GM18517 (cell line): ENCODE data around the gene SERTAD3.
A peak's percentile ranks its signal among the peaks of the same experiment; 100 is the strongest.
"Not testable (repeated sequence)": the region's sequence is repeated elsewhere in the genome, so short reads cannot be mapped to it uniquely, and the experiment has no call there.

Source experiments
- ATAC-seq: cut with Tn5 transposase; IDR thresholded peaks from one replicate; pipeline ENCODE4 v1.9.1; 2021; ENCODE audit warnings: mild to moderate bottlenecking, moderate library complexity; ENCODE audit not compliant: unreplicated experiment

SERTAD3 gene

GRCh38 chr19:40458597-40458974 lies 14.5 kb upstream of the SERTAD3 start:
- ATAC-seq = no peak

- no peak for ATAC-seq
These were observed 13.9 kb upstream of the SERTAD3 start for GRCh38 chr19:40457953-40458596.

- ATAC-seq = no peak
These were observed 12.9 kb upstream of the SERTAD3 start for GRCh38 chr19:40457048-40457447.

DNA sequence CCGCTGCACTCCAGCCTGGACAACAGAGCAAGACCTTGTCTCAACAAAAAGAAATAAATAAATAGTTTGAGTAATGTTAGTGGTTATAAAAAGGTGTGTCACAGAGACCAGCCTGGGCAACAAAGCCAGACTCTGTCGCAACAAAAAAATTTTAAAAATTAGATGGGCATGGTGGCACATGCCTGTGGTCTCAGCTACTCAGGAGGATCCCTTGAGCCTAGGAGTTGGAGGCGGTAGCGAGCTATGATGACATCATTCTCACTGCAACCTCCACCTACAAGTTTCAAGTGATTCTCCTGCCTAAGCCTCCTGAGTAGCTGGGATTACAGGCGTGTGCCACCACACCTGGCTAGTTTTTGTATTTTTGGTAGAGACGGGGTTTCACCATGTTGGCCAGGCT lies 9.8 kb upstream of the SERTAD3 start:
- ATAC-seq = not testable (repeated sequence)

DNA sequence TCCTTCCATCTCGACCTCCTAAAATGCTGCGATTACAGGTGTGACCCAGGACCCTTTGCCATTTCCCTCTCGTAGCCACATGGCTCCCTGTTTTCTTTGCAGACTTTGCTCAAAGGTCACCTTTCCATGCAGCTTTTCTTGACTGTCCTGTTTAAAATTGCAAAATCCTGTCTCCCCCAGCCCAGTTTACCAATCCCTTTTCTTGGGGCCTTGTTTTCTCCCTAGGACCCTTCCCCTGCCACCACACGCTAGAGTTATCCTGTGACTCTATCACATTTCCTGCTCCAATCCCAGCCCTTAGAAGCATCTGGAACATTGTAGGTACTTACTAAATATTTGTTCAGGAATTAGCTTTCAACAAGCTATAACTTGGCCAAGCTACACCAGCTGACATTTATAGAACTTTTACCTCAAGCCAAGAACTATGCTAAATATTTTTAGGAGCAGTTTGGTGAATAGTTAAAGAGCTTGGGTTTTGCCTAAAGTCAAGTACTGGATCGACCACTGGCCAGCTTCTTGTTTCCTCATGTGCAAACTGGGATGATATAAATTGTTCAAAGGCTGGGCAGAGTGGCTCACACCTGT lies 9.1 kb upstream of the SERTAD3 start:
- ATAC-seq = no peak

- ATAC-seq = no peak
These were observed 7.9 kb upstream of the SERTAD3 start for GRCh38 chr19:40452016-40452415.

DNA sequence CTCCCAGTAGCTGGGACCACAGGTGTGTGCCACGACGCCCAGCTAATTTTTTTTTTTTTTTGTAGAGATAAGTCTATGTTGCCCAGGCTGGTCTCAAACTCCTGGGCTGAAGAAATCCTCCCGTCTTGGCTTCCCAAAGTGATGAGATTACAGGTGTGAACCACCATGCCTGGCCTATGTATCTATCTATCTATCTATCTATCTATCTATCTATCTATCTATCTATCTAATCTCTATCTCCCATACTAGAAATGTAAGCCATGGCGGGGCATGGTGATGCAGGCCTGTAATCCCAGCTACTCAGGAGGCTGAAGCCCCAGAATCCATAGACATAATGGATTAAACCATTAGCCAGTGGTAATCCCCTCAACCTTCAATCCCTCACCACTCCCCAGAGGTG lies 6.5 kb upstream of the SERTAD3 start:
- ATAC-seq = no peak

DNA sequence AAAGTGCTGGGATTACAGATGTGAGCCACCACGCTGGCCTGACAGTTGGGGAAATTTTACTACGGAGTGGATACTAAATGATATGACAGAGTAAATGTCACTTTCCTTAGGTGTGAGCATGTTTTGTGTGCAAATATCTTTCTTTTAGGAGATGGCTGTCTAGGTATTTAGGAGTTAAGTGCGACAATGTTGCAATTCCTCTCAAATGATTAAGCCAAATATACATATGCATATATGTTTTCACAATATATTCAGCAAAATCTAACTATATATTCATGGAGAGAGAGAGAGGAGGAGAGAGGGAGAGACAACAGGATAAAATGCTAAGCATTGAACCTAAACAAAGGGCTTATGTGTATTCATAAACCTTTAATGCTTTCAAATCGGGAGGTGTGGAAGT lies 5.4 kb upstream of the SERTAD3 start:
- no peak for ATAC-seq

DNA sequence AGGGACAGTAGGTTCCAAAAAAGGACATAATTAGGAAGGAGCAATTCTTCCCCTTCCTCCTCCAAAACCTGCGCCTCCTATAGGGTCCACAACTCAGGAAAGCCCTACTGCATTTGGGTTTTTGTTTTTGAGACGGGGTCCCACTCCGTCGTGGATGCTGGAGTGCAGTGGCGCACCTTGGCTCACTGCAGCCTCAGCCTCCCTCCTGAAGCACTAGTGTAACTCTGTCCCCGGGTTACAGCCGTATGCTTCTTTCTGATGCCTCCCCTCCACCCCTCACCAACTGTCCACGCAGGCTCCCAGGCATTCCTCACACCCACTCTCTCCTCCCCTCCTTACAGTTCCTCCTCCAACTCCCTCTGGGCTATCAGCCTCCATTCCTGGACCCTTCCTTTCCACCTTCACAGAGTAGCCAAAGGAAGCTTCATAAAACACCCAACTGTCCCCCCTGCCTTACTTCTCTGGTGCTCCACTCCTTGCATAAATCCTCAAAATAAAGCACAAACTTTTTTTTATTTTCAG lies 2.2 kb upstream of the SERTAD3 start:
- no peak for ATAC-seq

DNA sequence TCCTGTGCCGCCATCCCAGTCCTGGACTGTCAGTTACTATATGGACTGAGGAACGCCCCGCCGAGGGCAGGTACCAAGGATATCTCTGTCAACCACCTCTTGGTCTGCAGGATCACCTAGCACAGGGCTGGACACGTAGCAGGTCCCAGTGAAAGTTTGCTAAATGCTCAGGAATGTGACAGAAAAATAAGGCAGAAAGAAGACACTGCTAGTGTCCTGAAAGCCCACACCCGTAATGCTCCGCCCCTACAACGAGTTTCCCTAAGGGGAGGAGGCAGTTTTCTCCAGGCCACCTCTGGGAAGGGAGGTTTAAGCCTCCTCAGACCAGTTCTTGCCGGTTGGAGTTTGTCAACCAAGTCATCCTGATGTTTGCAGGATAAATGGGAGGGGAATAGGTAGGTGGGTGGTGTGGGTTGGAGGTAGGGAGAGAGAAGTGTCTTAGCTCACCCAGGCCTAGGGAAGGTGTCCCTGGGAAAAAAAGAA lies 1.7 kb upstream of the SERTAD3 start:
- ATAC-seq = no peak

DNA sequence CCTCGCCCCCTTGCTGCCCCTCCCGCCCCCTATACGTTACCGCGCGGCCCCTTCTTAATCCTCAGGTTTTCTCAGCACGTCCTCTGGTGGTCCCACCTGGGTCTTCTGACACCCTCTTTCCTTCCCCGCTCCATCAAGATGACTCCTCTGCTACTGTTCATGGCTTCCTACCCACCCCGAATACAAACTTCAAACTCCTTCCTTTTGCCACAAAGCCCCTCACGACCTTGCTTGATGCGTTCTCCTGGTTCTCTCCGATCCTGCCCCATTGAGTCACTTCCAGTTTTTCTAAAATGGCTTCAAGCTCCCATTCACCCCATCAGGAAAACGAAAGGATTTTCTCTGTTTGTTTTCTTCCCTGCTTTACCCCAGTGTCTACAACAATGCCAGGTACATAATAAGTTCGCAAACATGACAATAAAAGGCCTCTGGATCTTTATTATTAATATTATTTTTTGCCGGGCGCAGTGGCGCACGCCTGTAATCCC lies 734 bp upstream of the SERTAD3 start:
- no peak for ATAC-seq

DNA sequence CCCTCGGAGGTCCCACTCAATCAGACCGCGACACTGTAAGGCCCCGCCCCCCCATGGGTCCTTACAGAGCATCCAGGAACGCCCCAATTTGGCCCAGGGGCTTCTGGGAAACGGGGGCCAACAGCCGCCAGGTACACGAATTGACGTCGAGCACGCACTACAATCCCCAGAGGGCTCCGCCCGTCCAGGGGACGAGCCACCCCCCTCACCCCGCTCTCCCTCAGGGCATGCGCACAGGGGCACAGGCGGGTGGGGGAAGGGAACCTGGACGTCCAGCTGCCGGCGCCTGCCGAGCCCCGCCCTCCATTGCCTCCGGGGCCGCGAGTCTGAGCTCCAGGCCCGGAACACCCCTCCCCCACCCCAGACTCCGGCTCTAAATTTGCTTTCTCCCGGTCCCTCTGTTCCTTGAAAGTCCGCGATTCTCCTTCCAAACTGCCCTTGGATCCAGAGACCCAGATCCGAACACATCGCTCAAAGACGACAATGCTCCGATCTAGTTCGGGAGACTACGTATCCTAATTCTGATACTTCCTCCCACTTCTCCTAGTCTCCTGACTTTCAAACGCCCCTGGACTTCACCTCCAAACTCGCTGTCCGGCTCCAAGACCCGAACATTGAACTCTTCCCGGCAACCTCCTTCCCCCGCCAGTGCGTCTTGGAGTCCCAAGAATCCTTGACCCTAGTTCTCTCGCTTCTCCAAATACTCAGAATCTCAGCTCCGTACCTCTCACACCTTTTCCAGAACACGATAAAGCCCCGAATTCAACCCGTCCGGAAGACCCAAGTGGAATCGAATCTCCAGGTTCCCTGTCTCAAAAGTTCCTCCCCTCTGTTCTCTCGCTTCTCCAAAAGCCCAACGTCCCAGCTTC lies 770 bp downstream of the SERTAD3 start:
- peak; percentile 68 for ATAC-seq

- no peak for ATAC-seq
These were observed 1.6 kb downstream of the SERTAD3 start for GRCh38 chr19:40442328-40443130.

DNA sequence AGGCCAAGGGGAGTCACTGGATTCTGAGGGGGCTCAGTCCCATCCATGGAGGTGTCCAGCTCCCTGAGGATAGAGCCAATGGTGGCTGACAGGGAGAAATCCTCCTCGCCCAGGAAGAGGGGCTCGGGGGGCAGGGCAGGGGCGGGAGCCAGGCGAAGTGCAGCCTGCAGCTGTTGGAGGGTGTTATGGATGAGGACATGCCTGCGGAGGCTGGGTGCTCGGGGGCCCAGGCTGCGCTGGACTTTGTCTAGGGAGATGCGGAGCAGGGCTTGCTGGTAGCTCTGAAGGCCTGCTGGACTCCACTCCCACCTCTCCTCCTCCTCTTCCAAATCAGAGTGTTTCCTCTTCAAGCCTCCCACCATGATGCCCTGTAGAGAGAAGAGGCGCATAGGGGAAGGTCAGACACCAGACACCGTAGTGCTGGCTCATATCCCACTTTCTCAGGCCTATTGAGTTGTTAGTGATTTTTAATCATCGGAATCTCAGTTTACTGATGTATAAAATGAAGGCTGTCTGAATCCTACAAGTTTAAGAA lies 2.3 kb downstream of the SERTAD3 start:
- ATAC-seq = no peak

- ATAC-seq = no peak
These were observed 5.9 kb downstream of the SERTAD3 start for GRCh38 chr19:40438284-40438683.

DNA sequence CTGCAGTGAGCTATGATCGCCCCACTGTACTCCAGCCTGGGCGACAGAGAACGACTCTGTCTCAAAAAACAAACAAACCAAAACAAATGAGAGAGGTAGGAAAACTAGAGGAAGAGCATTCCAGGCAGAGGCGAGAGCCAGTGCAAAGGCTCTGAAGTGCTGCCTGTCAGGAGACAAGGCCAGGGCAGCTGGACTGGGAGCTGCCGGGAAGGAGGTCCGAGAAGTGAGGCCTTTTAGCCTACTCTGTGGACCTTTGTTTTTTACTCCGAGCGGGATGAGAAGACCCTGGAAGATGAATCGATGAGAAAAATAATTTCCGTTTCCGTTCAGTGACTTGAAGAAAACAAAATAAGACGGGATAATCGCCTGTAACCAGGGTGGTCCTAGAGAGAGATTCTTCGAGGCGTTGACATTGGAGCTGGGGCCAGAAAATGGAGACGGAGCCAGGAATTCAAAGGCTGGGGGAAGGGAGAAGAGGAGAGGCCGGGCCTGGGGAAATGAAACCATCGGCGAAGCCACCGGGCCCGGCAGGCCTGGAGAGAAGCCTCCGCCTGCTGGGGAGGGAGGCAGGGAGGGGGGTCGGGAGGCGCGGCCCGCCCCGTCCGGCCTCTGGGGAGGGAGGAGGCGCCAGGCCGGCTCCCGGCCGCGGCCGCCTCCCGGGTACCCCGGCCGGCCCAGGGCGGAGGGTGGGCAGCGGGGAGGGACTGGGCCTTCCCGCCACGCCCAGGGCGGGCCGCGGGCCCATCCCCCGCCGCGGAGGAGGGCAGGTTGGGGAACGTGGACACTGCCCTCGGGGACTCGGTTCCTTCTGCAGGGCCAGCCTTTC lies 10.5 kb downstream of the SERTAD3 start:
- ATAC-seq = no peak

DNA sequence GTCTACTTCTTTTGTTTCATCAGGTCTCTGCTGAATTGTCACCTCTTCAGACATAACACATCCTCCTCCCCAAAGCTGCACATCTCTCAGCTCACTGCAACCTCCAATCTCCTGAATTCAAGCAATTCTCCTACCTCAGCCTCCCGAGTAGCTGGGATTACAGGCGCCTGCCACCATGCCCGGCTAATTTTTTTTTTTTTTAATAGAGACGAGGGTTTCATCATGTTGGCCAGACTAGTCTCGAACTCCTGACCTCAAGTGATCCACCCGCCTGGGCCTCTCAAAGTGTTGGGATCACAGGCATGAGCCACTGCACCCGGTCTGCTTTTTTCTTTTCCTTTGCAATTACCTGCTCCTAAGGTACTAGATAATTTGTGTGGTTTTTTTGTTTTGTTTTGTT lies 11.4 kb downstream of the SERTAD3 start:
- ATAC-seq = not testable (repeated sequence)

DNA sequence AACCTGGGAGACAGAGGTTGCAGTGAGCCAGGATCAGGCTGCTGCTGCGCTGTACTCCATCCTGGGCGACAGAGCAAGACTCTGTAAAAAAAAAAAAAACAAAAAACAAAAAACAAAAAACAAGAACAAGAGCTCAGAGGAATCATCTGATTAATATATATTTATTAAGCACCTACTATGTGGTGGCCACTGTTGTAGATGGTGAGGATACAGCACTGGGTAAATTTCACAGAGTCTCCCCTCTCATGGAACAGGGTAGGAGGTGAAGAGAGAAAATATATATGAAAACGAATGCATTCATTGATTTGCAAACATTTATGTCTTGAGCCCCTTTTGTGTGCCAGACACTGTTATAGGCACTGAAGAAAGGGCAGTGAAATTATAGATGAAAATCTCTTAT lies 12.4 kb downstream of the SERTAD3 start:
- no peak for ATAC-seq

DNA sequence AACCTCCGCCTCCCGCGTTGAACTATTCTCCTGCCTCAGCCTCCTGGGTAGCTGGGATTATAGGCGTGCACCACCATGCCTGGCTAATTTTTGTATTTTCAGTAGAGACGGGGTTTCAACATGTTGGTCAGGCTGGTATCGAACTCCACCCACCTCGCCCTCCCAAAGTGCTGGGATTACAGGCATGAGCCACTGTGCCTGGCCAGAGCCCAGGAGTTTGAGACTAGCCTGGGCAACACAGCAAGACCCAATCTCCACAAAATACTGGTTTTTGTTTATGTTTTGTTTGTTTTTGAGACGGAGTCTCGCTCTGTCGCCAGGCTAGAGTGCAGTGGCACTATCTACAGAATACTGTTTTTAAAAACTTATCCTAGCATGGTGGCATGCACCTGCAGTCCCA lies 13.9 kb downstream of the SERTAD3 start:
- not testable (repeated sequence) for ATAC-seq

DNA sequence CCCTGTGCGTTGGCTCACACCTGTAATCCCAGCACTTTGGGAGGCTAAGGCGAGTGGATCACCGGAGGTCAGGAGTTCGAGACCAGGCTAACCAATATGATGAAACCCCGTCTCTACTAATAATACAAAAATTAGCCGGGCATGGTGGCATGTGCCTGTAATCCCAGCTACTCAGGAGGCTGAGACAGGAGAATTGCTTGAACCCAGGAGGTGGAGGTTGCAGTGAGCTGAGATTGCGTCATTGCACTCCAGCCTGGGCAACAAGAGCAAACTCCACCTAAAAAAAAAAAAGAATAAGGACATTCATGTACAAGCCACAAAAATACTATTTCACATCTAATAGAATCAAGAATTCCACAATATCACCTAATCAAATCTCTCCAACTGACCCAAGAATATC lies 15.9 kb downstream of the SERTAD3 start:
- ATAC-seq = not testable (repeated sequence)
